HepG2 (cell line): ENCODE results near the gene ZFPM1. TPM values are rescaled to one million over a fixed set of nuclear protein-coding genes. Genes with fewer than 3 reads are reported as not detected.

ENCODE experiments used
- ETV6 ChIP-seq: sonication (generic); formaldehyde crosslinking; conservative IDR thresholded peaks from 2 replicates; pipeline ENCODE4 v1.4.0; 2020; ENCODE audit warnings: missing genetic modification reagents
- HBP1 ChIP-seq: IDR thresholded peaks from 2 replicates; pipeline ENCODE4 v1.6.1; 2016; ENCODE audit warnings: low read depth, control low read depth
- MXD3 ChIP-seq: IDR thresholded peaks from 2 replicates; pipeline ENCODE4 v1.6.1; 2016; ENCODE audit warnings: mild to moderate bottlenecking, missing biosample characterization, missing genetic modification reagents
- NBN ChIP-seq: fragments of 450-650 bp; conservative IDR thresholded peaks from 2 replicates; pipeline ENCODE4 v1.6.1; 2017
- PTBP1 ChIP-seq: fragments of 200-400 bp; formaldehyde crosslinking; IDR thresholded peaks from 2 replicates; pipeline ENCODE4 v1.6.1; 2018; ENCODE audit warnings: low read length, low read depth; ENCODE audit not compliant: poor library complexity, severe bottlenecking
- SMAD1 ChIP-seq: sonication (generic); formaldehyde crosslinking; IDR thresholded peaks from 2 replicates; pipeline ENCODE4 v1.4.0; 2020; ENCODE audit warnings: missing genetic modification reagents, low read depth, mild to moderate bottlenecking, borderline replicate concordance
- TFAP4 ChIP-seq: sonication (generic); IDR thresholded peaks from 2 replicates; pipeline ENCODE4 v1.6.1; 2016; ENCODE audit warnings: low read depth, borderline replicate concordance
- THAP8 ChIP-seq: sonication (generic); formaldehyde crosslinking; IDR thresholded peaks from 2 replicates; pipeline ENCODE4 v1.5.1; 2020; ENCODE audit warnings: missing genetic modification reagents, mild to moderate bottlenecking, borderline replicate concordance
- ZBTB20 ChIP-seq: sonication (generic); formaldehyde crosslinking; IDR thresholded peaks from 2 replicates; pipeline ENCODE4 v1.8.1; 2023; ENCODE audit warnings: missing genetic modification reagents, low read depth, mild to moderate bottlenecking, borderline replicate concordance
- ZNF329 ChIP-seq: sonication (generic); formaldehyde crosslinking; IDR thresholded peaks from 2 replicates; pipeline ENCODE4 v1.9.0; 2021; ENCODE audit warnings: low read depth, mild to moderate bottlenecking, missing genetic modification reagents
- ZNF407 ChIP-seq: sonication (generic); formaldehyde crosslinking; IDR thresholded peaks from one replicate; pipeline ENCODE4 v1.5.1; 2020; ENCODE audit warnings: mild to moderate bottlenecking, missing genetic modification reagents; ENCODE audit errors: not compliant biosample characterization
- ZNF577 ChIP-seq: sonication (generic); formaldehyde crosslinking; IDR thresholded peaks from 2 replicates; pipeline ENCODE4 v1.4.0; 2020; ENCODE audit warnings: mild to moderate bottlenecking, low read depth, missing genetic modification reagents, borderline replicate concordance
- ZNF672 ChIP-seq: sonication (generic); formaldehyde crosslinking; IDR thresholded peaks from 2 replicates; pipeline ENCODE4 v1.8.1; 2022; ENCODE audit warnings: missing genetic modification reagents
- ZNF777 ChIP-seq: sonication (generic); formaldehyde crosslinking; IDR thresholded peaks from 2 replicates; pipeline ENCODE4 v1.4.0; 2020; ENCODE audit warnings: missing genetic modification reagents
- ZNF83 ChIP-seq: sonication (generic); formaldehyde crosslinking; IDR thresholded peaks from 2 replicates; pipeline ENCODE4 v1.4.0; 2020; ENCODE audit warnings: missing genetic modification reagents, mild to moderate bottlenecking, borderline replicate concordance
- ZSCAN30 ChIP-seq: sonication (generic); formaldehyde crosslinking; IDR thresholded peaks from 2 replicates; pipeline ENCODE4 v1.5.0; 2020; ENCODE audit warnings: mild to moderate bottlenecking, missing genetic modification reagents
- polyA plus RNA-seq, 8 experiments: library from polyadenylated mRNA; depleted of rRNA in 3 of 8; stranded (reverse) in 7 of 8; unstranded in 1 of 8; fragments of >200 nt; fragmentation: Illumina TruSeq in 4 of 8; extraction: Trizol in 4 of 8; gene quantifications; 2 replicates each; pipeline versions ENCODE4 v1.2.1 to v1.2.3, GENCODE V29; 2011 to 2016; ENCODE audit warnings: low read depth in 4 of 8, missing spikeins in 1 of 8, mixed read lengths in 1 of 8; ENCODE audit not compliant: insufficient read depth in 1 of 8
- total RNA-seq, 5 experiments: library from RNA; depleted of rRNA; stranded (reverse); fragments of >200 nt; fragmentation: Illumina TruSeq; extraction: Trizol; gene quantifications; 2 replicates each; pipeline ENCODE4 v1.2.3, GENCODE V29; 2016; ENCODE audit warnings: low read depth in 1 of 5

The ZFPM1 gene
- total and polyA plus RNA-seq, 2 of the 13 experiments (the other 11 are each of a cell fraction or from before 2014, with no cell fraction given), result 1.3 to 3.8 TPM

GRCh38 chr16:88508868-88509748 is 56.0 kb downstream of the ZFPM1 start (continued):
- TF ChIP-seq PTBP1, result peak; percentile 8
- no peak for TF ChIP-seq ZSCAN30 (CRISPR knock-in tag)
- 0 out of 2 replicates have a peak, but pooled peaks have one; percentile 63 for TF ChIP-seq THAP8 (CRISPR knock-in tag)
- TF ChIP-seq ZNF407 (CRISPR knock-in tag), result peak; percentile 83
- TF ChIP-seq MXD3, result peak; percentile 53; the same call in 1 of the 2 replicates
- peak; percentile 89; the same call in 1 of the 2 replicates for TF ChIP-seq SMAD1 (CRISPR knock-in tag)
- peak; percentile 17; the same call in 1 of the 2 replicates for TF ChIP-seq ZBTB20 (CRISPR knock-in tag)
- TF ChIP-seq ZNF329 (CRISPR knock-in tag), result peak; percentile 65; the same call in 1 of the 2 replicates
- TF ChIP-seq TFAP4, result peak; percentile 93
- TF ChIP-seq NBN, result no peak
- TF ChIP-seq ZNF577 (CRISPR knock-in tag), result no peak; the same call in 1 of the 2 replicates
- no peak for TF ChIP-seq HBP1 (CRISPR knock-in tag)
- peak; percentile 28; the same call in 1 of the 2 replicates for TF ChIP-seq ZNF777
- no peak for TF ChIP-seq ZNF83 (CRISPR knock-in tag)
- TF ChIP-seq ZNF672 (CRISPR knock-in tag), result no peak
- TF ChIP-seq ETV6 (CRISPR knock-in tag), result 0 out of 2 replicates have a peak, but pooled peaks have one; percentile 49
